Testis (tissue), 2 donors: Measurements from ENCODE around the gene NFE2L2.

Experiments used
- POLR2A ChIP-seq: fragments of 450-650 bp; IDR thresholded peaks from one replicate; pipeline ENCODE4 v1.6.1; 2017; ENCODE audit warnings: antibody characterized with exemption, mild to moderate bottlenecking, moderate library complexity
- TF ChIP-seq, protein P1 (sequence below), 3 experiments: fragments of 450-650 bp in 2 of 3; fragments of 200-600 bp in 1 of 3; sonication (generic) in 1 of 3; IDR thresholded peaks; one replicate each; pipeline ENCODE4 v1.5.1; 2016 to 2019; ENCODE audit warnings: antibody characterized with exemption in 3 of 3, mild to moderate bottlenecking in 2 of 3, moderate library complexity in 1 of 3

DNA sequence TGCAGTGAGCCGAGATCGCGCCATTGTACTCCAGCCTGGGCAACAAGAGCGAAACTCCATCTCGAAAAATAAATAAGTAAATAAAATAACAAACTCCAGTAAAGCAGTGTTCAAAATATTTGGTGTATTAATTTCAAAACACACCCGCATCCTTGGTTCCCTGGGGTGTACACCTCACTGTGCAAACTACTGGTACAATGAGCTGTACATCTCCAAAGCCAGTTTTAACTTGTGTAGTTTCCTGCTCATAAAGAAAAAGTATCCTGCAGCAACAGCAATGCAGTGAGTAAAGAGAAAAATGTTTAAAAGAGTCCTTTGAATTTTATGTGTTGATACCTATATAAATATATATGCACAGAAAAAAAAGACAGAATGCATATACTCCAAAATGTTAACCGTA, 4.4 kb upstream of the NFE2L2 start:
- TF ChIP-seq, protein P1, sequence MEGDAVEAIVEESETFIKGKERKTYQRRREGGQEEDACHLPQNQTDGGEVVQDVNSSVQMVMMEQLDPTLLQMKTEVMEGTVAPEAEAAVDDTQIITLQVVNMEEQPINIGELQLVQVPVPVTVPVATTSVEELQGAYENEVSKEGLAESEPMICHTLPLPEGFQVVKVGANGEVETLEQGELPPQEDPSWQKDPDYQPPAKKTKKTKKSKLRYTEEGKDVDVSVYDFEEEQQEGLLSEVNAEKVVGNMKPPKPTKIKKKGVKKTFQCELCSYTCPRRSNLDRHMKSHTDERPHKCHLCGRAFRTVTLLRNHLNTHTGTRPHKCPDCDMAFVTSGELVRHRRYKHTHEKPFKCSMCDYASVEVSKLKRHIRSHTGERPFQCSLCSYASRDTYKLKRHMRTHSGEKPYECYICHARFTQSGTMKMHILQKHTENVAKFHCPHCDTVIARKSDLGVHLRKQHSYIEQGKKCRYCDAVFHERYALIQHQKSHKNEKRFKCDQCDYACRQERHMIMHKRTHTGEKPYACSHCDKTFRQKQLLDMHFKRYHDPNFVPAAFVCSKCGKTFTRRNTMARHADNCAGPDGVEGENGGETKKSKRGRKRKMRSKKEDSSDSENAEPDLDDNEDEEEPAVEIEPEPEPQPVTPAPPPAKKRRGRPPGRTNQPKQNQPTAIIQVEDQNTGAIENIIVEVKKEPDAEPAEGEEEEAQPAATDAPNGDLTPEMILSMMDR (IDR thresholded peaks at IDR 0.05), result no peak
- TF ChIP-seq POLR2A, result no peak
